HG02571 (cell line): ENCODE data around the gene PAK2.
"Not testable (repeated sequence)": the region's sequence is repeated elsewhere in the genome, so short reads cannot be mapped to it uniquely, and the experiment has no call there.

Experiments
- ATAC-seq: cut with Tn5 transposase; IDR thresholded peaks from one replicate; pipeline ENCODE4 v1.9.1; 2021; ENCODE audit warnings: mild to moderate bottlenecking, moderate library complexity; ENCODE audit not compliant: unreplicated experiment

The PAK2 gene

GRCh38 chr3:196739671-196740480 lies at the start of gene PAK2:
Gene PAK2, plus strand, starts transcription at chr3:196739857. Its CDS starts 42,790 bp downstream, at chr3:196782647.
- peak; percentile 86 for ATAC-seq

- ATAC-seq = no peak
These were observed 49.6 kb upstream of the PAK2 start for GRCh38 chr3:196689941-196690660.

- no peak for ATAC-seq
These were observed 48.3 kb upstream of the PAK2 start for GRCh38 chr3:196691386-196691785.

GRCh38 chr3:196694202-196694638 lies 45.4 kb upstream of the PAK2 start:
- no peak for ATAC-seq

GRCh38 chr3:196694941-196695848 lies 44.5 kb upstream of the PAK2 start:
- no peak for ATAC-seq

GRCh38 chr3:196695849-196696226 lies 43.8 kb upstream of the PAK2 start:
- ATAC-seq = no peak

GRCh38 chr3:196697270-196697669 lies 42.4 kb upstream of the PAK2 start:
- ATAC-seq = no peak

GRCh38 chr3:196699749-196700148 lies 39.9 kb upstream of the PAK2 start:
- no peak for ATAC-seq

GRCh38 chr3:196700801-196701200 lies 38.9 kb upstream of the PAK2 start:
- ATAC-seq = no peak

GRCh38 chr3:196706327-196706726 lies 33.3 kb upstream of the PAK2 start:
- ATAC-seq = no peak

GRCh38 chr3:196706731-196707130 lies 32.9 kb upstream of the PAK2 start:
- ATAC-seq = no peak

- ATAC-seq = no peak
These were observed 32.1 kb upstream of the PAK2 start for GRCh38 chr3:196707566-196707965.

GRCh38 chr3:196708467-196708866 lies 31.2 kb upstream of the PAK2 start:
- no peak for ATAC-seq

GRCh38 chr3:196711838-196712513 lies 27.7 kb upstream of the PAK2 start, which contains the start of the genes CEP19 and PIGX:
Gene CEP19, minus strand, starts transcription at chr3:196712250. Its CDS starts 3,593 bp downstream, at chr3:196708657.
Gene PIGX, plus strand, starts transcription at chr3:196712377.
- ATAC-seq = peak; percentile 71

GRCh38 chr3:196712514-196713413 lies 26.9 kb upstream of the PAK2 start:
- ATAC-seq = peak; percentile 52

GRCh38 chr3:196717162-196717561 lies 22.5 kb upstream of the PAK2 start:
- not testable (repeated sequence) for ATAC-seq

GRCh38 chr3:196721097-196721496 lies 18.6 kb upstream of the PAK2 start:
- no peak for ATAC-seq

GRCh38 chr3:196726788-196727675 lies 12.6 kb upstream of the PAK2 start:
- no peak for ATAC-seq
